MM.1S (cell line): Measurements from ENCODE around the gene ZNF385D.

Source experiments
- CTCF ChIP-seq: fragments of 300-600 bp; sonication (generic); IDR thresholded peaks from 2 replicates; pipeline ENCODE4 v1.5.1; 2016; ENCODE audit warnings: antibody characterized with exemption, low read length, mixed read lengths
- EZH2 ChIP-seq: fragments of 300-600 bp; sonication (generic); optimal IDR thresholded peaks from 2 replicates; pipeline ENCODE3; 2017; ENCODE audit warnings: low read depth, mild to moderate bottlenecking, antibody characterized with exemption, low read length, mixed read lengths
- EZH2phosphoT487 ChIP-seq: fragments of 300-600 bp; sonication (generic); IDR thresholded peaks from 2 replicates; pipeline ENCODE4 v1.6.1; 2018; ENCODE audit warnings: antibody characterized with exemption, low read length

GRCh38 chr3:21562243-21562642 is 188.8 kb downstream of the ZNF385D start:
- TF ChIP-seq CTCF (no peak), EZH2 (no peak), EZH2phosphoT487 (no peak)
